Heart right ventricle (tissue), 16 donors: Measurements from ENCODE around the gene PRDM8. TPM values are rescaled to one million over a fixed set of nuclear protein-coding genes. Genes with fewer than 3 reads are reported as not detected.

Source experiments
- ATAC-seq, 8 donors: fragments of 200-7000 bp; cut with Tn5 transposase; one replicate each; pipeline ENCODE4 v1.9.1; 2020; ENCODE audit warnings: mild to moderate bottlenecking in 8 of 8, moderate library complexity in 8 of 8, moderate number of reproducible peaks in 1 of 8
- DNase-seq, 2 donors: peaks; one replicate each; pipeline ENCODE4 v3.0.0-alpha.2; 2020
- H3K27ac ChIP-seq, 10 donors: fragments of 200-600 bp; sonication (generic) in 2 of 10; one replicate each; pipeline versions ENCODE4 v1.5.0 to v1.8.0; 2020 to 2022; ENCODE audit warnings: mild to moderate bottlenecking in 3 of 10
- H3K27me3 ChIP-seq, 7 donors: fragments of 200-600 bp; one replicate each; pipeline ENCODE4 v1.8.0; 2021 to 2022; ENCODE audit warnings: mild to moderate bottlenecking in 2 of 7
- H3K36me3 ChIP-seq, 9 donors: fragments of 200-600 bp; sonication (generic) in 1 of 9; one replicate each; pipeline versions ENCODE4 v1.5.0 to v1.8.0; 2020 to 2022; ENCODE audit warnings: mild to moderate bottlenecking in 2 of 9
- H3K4me1 ChIP-seq, 9 donors: fragments of 200-600 bp; sonication (generic) in 1 of 9; one replicate each; pipeline versions ENCODE4 v1.5.0 to v1.8.0; 2020 to 2022; ENCODE audit warnings: mild to moderate bottlenecking in 4 of 9
- H3K4me3 ChIP-seq, 10 donors: fragments of 200-600 bp; sonication (generic) in 2 of 10; one replicate each; pipeline versions ENCODE4 v1.5.0 to v1.8.0; 2020 to 2022; ENCODE audit warnings: mild to moderate bottlenecking in 7 of 10, moderate library complexity in 2 of 10
- H3K9me3 ChIP-seq, 11 donors: fragments of 200-600 bp in 10 of 11; sonication (generic) in 2 of 11; one replicate each; pipeline versions ENCODE4 v1.5.0 to v1.8.0; 2013 to 2022; ENCODE audit warnings: mild to moderate bottlenecking in 2 of 11, control low read depth in 1 of 11, moderate library complexity in 1 of 11
- CTCF ChIP-seq, 9 donors: fragments of 200-600 bp; sonication (generic) in 2 of 9; IDR thresholded peaks; one replicate each; pipeline versions ENCODE4 v1.5.0 to v1.8.0; 2021 to 2022; ENCODE audit warnings: antibody characterized with exemption in 9 of 9, mild to moderate bottlenecking in 5 of 9, moderate library complexity in 1 of 9
- WGBS, 2 donors: extraction: QIAGEN DNeasy Blood & Tissue Kit; methylation state at CpG; one replicate each; pipeline ENCODE4 v1.1.7; 2013; ENCODE audit warnings: inconsistent platforms in 1 of 2; 5-methylcytosine and 5-hydroxymethylcytosine counted together
- intact Hi-C, 10 donors: fragments of 100-400 bp; cut with DNase I; formaldehyde crosslinking; loops; one replicate each; pipeline versions ENCODE4 v1.11.1 to v1.14.2; 2022
- polyA plus RNA-seq, 2 donors: library from polyadenylated mRNA; stranded (reverse); fragments of 200-250 nt; gene quantifications; one replicate each; pipeline ENCODE4 v1.2.3, GENCODE V29; 2013
- total RNA-seq, 10 donors: library from RNA; stranded (reverse); fragmentation: NEBNext Ultra II Directional in 3 of 10; extraction: Animal tissue kit (Norgen Biotek cat#: 25700) in 3 of 10; gene quantifications; one replicate each; pipeline versions ENCODE4 v1.2.1 to v1.2.4, GENCODE V29; 2021 to 2023
- donor health status: Arrhythmogenic right ventricular cardiomyopathy.
- donor health status: ischemic (EF 13 %, LVEDD 7.1; RV severe dilation, severe dysfunction).
- donor health status: healthy with polysubstance abuse.
- donor health status: DM: no; HTN: yes; CAD: no.
- donor health status: DM: no; HTN: no; CAD: no.
- donor health status: ischemic (EF 25% LVEDD 6.9; RV normal size, moderate dysfunction).
- donor health status: ischemic (EF 25% LVEDD 5.7; RV mildly dilated, moderate dysfunction).
- donor health status: healthy.
- donor health status: DM: yes; HTN: yes; CAD: no.
- donor health status: Ischemic cardiomyopathy.
- donor health status: ischemic (EF 35%, LVEDD 5.7; RV mildly dilated, moderate dysfunction).
- donor health status: nonischemic (EF 11% LVEDD 7.7; RV severe dilation, severe dysfunction).
- donor health status: DM: yes; HTN: yes; CAD: no.
- donor health status: PGD.
- donor health status: ischemic (EF 29% LVEDD 5.4; RV normal size, mild dysfunction).
- donor health status: nonischemic (EF 23%, LVEDD 6.1; RV moderate dilation, normal function).

Gene PRDM8
- total and polyA plus RNA-seq, 12 donors = 0.23 to 1.9 (median 0.67) TPM

GRCh38 chr4:80209340-80209701 is 12.0 kb downstream of the PRDM8 start:
- no peak overlapping the region for H3K4me3 ChIP-seq
- ATAC-seq = no peak
- intact Hi-C loops = loop anchor here in 2 of 10 donors (5.0 to 10.0 kb wide), 2 partner anchors 1255 to 1257 kb away; no protein-coding TSS in a partner anchor
- TF ChIP-seq CTCF (IDR thresholded peaks at IDR 0.05) = no peak
- no peak for DNase-seq
- H3K27ac ChIP-seq = no peak overlapping the region
- H3K36me3 ChIP-seq = no peaks in the 10 kb centered on the region
- peaks cover 0 to 14% (median 10%) of the 10 kb centered on the region in 9 donors for H3K4me1 ChIP-seq
- 91 to 92% methylated on average over 2 of the region's 2 CpGs for WGBS, 2 donors
- peaks cover 0 to 56% (median 19%) of the 10 kb centered on the region in 7 donors for H3K27me3 ChIP-seq
- H3K9me3 ChIP-seq = no peaks in the 10 kb centered on the region

GRCh38 chr4:80210549-80210948 is 13.2 kb downstream of the PRDM8 start:
- Histone ChIP-seq H3K4me3 (peak overlapping the region in 1 of 10 donors; percentile 10), H3K9me3 (no peaks in the 10 kb centered on the region), H3K27me3 (peaks cover 0 to 49% (median 19%) of the 10 kb centered on the region in 7 donors), H3K27ac (no peak overlapping the region), H3K36me3 (no peaks in the 10 kb centered on the region), H3K4me1 (peaks cover 0 to 14% (median 10%) of the 10 kb centered on the region in 9 donors)
- DNase-seq (no peak), ATAC-seq (no peak)
- intact Hi-C loops = loop anchor here in 3 of 10 donors (10.0 kb wide), 2 partner anchors 136 to 1166 kb away; partner anchors contain the start of gene ANTXR2 (in 1 of the 3)
- TF ChIP-seq CTCF (IDR thresholded peaks at IDR 0.05) = no peak
- WGBS, 2 donors = 77 to 79% methylated on average over 2 of the region's 2 CpGs

GRCh38 chr4:80213117-80213815 is 16.0 kb downstream of the PRDM8 start:
- ATAC-seq = no peak
- H3K27ac ChIP-seq = no peak overlapping the region
- no peak overlapping the region for H3K4me3 ChIP-seq
- H3K36me3 ChIP-seq = no peaks in the 10 kb centered on the region
- no peak for DNase-seq
- no peaks in the 10 kb centered on the region for H3K9me3 ChIP-seq
- H3K27me3 ChIP-seq = peaks cover 0 to 54% (median 11%) of the 10 kb centered on the region in 7 donors
- intact Hi-C loops = loop anchor here in 3 of 10 donors (10.0 kb wide), 2 partner anchors 138 to 1168 kb away; partner anchors contain the start of gene ANTXR2 (in 1 of the 3)
- H3K4me1 ChIP-seq = peaks cover 0 to 6% (median 0%) of the 10 kb centered on the region in 9 donors
- 79 to 85% methylated on average over 5 of the region's 5 CpGs for WGBS, 2 donors
- TF ChIP-seq CTCF (IDR thresholded peaks at IDR 0.05) = no peak

- peak; percentile 37 to 83 (median 75) for TF ChIP-seq CTCF (IDR thresholded peaks at IDR 0.05)
- intact Hi-C loops = loop anchor here in 8 of 10 donors (2.0 to 10.0 kb wide), 5 partner anchors 141 to 1268 kb away; partner anchors contain the start of gene ANTXR2 (in 1 of the 8)
- Histone ChIP-seq H3K27me3 (peaks cover 0 to 50% (median 23%) of the 10 kb centered on the region in 7 donors), H3K36me3 (no peaks in the 10 kb centered on the region), H3K4me1 (peaks cover 0 to 6% (median 0%) of the 10 kb centered on the region in 9 donors), H3K4me3 (no peak overlapping the region), H3K27ac (no peak overlapping the region), H3K9me3 (no peaks in the 10 kb centered on the region)
- ATAC-seq = peak in 1 of 8 donors; percentile 33
- 4 to 6% methylated on average over 5 of the region's 5 CpGs for WGBS, 2 donors
- no peak for DNase-seq
Measured at GRCh38 chr4:80215449-80216052, 18.2 kb downstream of the PRDM8 start.
